8988T (cell line): Measurements from ENCODE around the gene KCNQ5.

ENCODE experiments used
- DNase-seq: peaks from one replicate; pipeline ENCODE4 v3.0.0; 2011

Gene KCNQ5

DNA sequence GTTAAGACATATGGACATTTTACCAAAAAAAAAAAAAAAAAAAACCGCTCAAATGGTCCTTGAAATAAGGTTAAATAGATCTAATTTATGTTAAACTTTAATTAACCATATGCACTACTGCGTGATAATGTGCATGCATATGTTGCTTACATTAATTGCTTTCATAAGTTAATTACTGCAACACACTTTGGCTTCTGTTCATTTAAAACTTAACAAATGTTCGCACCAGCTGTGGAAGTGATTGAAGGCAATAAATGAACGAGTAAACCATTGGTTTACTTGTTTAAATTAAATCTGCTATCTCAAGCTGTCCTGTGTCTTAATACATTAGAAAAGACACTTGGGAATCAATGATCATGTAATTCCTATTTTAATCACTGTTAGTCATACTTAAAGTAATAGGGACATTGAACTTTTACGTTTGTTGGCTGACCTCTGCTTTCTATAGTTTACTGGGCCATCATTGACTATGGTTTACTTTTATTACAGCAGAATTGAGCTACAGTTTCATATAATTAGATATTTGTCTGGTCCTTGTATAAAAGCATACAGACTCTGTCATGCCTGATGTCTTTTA lies 308.8 kb downstream of the KCNQ5 start:
- no peak for DNase-seq

DNA sequence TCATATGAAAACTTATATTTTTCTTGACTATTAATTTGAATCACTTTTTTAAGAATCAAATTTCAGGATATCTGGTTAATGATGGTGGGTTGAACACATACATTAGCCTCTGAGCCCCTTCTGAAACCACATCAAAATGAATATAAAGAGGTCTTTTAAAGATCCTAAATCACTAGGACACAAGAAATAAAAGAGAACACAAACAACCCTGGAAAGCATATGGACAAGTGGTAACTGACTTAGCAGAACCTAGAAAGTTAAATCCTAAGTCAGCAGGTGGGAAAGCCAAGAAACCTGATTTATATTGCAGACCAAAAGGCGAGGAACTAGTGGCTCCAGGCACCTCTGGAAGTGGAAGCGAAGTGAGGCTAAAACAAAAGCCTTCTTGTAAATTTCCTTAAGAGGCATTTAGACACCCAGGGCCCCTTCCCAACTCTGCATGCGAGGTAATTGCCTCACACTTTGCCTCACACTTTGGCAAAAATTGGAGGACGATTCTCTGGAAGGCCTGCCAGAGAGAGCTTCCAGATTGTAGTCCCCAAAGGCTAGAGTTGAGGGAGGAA lies 309.5 kb downstream of the KCNQ5 start:
- no peak for DNase-seq

DNA sequence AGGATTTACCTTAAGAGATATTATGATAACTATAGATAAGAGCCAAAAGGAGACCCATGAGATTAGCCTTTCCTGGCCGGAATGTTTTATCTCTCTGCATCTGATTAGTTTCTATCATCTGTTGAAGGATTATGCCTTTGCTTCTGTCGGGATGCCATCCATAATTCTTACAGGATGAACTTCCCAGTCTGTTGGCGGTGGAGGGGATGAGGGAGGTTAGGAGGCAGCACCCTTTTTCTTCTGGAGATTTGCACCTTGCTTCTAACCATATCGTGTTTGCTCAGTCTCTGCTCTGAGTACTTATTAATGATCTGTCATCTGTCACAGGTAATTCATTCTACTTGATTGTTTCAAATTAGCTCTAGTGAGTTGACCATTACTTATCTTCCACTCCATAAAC lies 311.4 kb downstream of the KCNQ5 start:
- DNase-seq = no peak

- no peak for DNase-seq
These were observed 315.1 kb downstream of the KCNQ5 start for GRCh38 chr6:72936766-72937559.

- DNase-seq = no peak
These were observed 316.2 kb downstream of the KCNQ5 start for GRCh38 chr6:72938104-72938503.

DNA sequence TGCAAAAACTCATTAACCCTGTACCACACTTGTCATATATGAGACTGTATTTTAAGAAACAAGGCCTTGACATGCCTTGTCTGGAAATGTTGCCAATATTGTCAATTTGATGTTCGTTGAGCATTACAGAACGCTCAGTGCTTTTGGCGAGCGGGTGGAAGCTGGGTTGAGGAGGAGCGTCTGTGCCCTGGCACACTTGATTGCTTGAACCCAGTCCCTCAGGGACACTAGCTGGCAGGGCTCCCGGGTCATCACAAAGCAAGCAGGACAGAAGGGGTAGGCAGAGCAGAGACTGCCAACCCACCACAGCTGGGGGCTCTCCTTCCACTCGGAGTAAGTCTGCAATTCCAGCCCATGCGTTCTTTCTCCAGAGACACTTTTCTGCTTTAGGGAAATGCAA lies 317.1 kb downstream of the KCNQ5 start:
- DNase-seq = no peak

DNA sequence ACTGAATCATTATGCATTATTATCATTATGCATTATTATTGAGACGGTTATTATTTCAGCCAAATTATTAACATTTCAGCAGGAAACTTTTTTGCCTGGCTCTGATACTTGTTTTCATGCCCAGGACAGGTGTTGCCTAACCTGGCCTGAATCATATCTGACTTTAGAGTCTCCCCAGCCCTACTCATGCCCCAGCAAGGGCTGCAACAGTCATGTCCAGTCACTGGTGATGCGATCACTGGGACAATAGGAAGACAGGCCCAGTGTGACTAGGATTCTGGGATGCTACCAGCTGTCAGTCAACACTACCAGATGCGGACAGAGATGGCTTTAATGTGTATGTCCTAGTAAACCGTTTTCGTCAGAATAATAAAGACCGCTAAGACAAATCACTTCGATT lies 318.4 kb downstream of the KCNQ5 start:
- DNase-seq = no peak

- DNase-seq = no peak
These were observed 319.4 kb downstream of the KCNQ5 start for GRCh38 chr6:72941263-72941662.

DNA sequence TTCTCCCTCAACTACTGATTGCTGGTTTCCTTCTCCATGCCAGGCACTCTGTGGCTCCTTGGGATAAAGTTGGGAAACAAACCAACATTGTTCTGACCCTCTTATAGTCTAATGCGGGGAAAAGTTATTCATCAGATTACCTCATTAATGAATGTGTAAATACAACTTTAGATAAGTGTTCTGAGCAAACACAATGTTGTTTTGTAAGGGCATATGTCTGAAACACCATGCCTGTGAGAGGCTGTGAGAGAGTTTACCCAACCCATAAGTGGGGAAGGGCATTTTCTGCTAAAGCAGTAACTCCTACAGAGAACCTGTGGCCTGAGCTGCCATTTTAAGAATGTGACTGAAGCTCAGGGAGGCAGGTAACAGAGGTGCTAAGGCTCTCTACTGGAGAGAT lies 319.9 kb downstream of the KCNQ5 start:
- no peak for DNase-seq

- no peak for DNase-seq
These were observed 321.8 kb downstream of the KCNQ5 start for GRCh38 chr6:72943699-72944098.

- no peak for DNase-seq
These were observed 322.8 kb downstream of the KCNQ5 start for GRCh38 chr6:72944660-72945059.

DNA sequence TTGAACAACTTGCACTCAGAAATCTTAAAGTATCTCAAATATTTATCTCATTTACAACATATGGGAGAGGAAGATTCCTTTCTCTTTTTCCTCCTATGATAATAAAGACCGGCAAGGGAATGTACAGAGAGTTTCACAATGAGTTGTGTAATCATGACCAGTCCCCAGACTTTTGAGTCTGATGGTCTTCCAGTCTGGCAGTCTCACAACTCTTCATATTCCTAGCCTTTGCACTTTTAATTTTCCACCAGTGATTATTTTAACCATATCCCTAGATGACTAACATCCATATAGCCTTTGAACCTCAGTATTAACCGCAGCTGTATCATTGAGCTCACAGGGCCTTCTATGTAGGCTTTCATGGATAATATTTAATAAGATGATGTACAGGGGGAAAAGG lies 324.9 kb downstream of the KCNQ5 start:
- no peak for DNase-seq

DNA sequence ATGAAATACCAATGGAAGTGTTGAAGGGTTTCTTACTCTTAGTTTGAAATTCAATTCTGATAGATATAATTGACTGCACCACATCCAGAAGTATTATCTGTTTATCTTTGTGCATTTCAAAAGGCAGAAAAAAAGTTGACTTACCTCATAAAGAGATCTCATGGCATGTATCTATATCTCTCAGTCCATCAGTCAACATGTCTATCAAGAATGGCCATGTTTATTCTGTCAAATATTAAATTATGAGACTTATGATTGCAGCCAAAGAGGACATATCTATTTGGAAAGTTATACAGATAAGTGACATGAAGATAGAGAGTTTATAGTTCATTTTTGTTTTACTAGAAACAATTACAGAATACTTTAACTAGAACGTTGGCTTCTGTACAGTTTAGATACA lies 325.7 kb downstream of the KCNQ5 start:
- DNase-seq = no peak

GRCh38 chr6:72948153-72948552 lies 326.3 kb downstream of the KCNQ5 start:
- no peak for DNase-seq

DNA sequence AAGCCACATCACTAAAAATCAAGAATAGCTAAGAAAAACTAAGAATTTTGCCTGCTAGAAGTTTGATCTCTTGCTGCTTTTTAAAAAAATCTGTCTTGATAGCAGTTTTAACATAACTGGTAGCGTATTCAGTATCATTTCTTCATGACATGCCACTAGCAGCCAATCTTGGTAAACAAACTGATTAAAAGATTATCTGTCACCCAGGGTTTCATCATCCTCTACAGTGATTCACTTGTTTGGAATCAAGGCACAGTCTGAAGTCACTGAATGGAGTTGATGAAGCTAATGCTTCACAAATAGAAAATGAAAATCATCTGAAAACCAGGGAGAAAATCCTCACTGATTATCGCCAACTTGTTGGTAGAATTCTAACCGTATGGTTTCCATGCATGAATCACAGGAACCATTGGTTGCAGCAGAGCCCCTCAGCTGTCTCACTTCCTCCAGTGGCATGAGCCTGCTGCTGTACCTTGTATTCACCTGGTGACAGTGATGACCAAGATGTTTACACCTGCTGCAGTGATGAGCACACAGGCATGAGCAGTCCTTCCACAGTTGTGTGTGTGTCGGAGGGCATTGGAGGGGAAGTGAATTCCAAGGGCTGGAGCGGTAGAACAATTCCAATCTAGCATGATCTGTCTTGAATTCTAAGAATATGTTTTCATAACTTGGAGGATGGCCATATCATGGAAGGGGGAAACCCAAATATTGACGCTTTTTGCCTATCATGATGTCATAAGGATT lies 328.4 kb downstream of the KCNQ5 start:
- DNase-seq = no peak

DNA sequence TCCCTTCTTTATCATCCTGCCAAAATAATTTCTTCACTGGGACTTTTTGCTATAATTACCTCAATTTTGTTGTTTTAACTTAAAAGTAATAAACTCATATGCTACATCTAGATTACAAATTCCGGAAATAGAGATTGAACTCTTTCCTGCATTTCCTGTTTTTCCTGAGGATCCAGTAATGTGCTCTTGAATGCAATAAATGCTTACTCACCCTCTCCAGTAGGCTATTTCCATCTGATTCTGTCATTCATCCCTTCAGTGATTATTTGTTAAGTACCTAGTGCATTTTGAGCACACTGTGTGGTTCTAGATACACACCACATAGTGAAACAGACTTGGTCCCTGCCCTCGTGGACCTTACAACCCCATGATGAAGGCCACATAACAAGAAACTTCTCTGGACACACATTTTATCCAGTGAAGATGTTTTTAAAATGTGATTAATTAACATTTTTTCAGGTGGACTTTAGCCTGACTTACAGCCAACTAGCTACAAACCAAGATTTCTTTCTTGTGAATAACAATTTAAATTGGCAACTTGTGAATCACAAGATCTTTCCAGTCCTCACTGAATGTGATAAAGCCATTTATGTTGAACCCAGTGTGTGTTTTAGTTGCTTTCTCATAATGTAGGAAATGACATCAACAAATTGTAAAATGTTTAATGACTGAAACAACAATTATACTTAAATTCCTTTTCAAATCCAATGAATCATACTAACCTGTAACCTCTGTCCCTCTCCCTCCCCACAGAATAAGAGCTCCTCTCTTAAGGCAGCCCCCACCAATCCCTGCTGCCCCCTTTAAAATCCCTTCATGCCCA lies 331.2 kb downstream of the KCNQ5 start:
- DNase-seq = no peak

GRCh38 chr6:72953971-72954381 lies 332.1 kb downstream of the KCNQ5 start:
- no peak for DNase-seq

DNA sequence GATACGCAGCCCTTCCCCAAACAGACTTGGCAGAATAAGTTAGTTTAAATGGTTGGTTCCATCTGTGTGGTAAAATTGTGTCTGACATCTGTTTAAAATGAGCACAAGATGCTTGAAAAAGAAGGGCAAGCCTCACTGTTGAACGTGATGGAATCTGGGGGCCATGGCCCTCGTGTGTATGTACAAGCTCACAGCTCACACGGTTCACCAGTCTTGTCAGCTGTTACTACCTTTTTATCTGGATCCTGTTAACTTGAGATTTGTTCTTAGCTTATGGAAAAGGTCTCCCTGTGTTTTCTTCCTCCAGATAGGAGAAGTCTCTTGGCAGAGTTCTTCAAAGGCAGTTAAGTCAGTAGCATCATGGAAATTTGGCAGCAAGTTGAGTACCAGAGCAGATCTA lies 332.9 kb downstream of the KCNQ5 start:
- no peak for DNase-seq

GRCh38 chr6:72955666-72956065 lies 333.8 kb downstream of the KCNQ5 start:
- DNase-seq = no peak

GRCh38 chr6:72956272-72956671 lies 334.4 kb downstream of the KCNQ5 start:
- DNase-seq = no peak

GRCh38 chr6:72959821-72960220 lies 338.0 kb downstream of the KCNQ5 start:
- DNase-seq = no peak

DNA sequence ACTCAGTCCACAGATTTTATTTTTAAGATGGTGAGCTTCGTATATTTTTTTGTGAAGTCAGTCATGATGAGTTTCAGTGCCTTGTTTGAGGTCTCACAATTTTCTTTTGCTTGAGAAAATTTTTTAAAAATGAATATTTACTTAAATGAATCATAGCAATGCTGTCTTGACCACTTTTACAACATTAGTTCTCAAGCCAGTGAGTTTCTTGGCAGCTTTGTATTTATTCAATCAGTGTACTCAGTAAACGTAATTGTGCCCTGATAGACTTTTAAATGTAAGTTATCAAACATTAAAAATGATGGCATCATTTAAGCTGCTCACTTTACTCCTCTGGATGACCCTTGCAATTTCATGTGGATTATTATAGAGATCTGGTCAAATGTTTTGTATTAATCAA lies 342.1 kb downstream of the KCNQ5 start:
- DNase-seq = no peak
